D721Med (cell line): Measurements from ENCODE around the gene ZNRF3.

Source experiments
- DNase-seq: peaks from one replicate; pipeline ENCODE4 v3.0.0; 2011; ENCODE audit warnings: low spot score; ENCODE audit not compliant: insufficient read length
- FAIRE-seq: peaks from 2 replicates; lab custom pipeline; 2011; peaks lifted over from hg19 to GRCh38; lab: Jason Lieb, UNC
- TF ChIP-seq, protein P1 (sequence below): IDR thresholded peaks from 2 replicates; pipeline ENCODE4 v1.5.1; 2012; ENCODE audit warnings: mild to moderate bottlenecking, control low read depth; ENCODE audit not compliant: insufficient read depth; ENCODE audit errors: missing control alignments

The ZNRF3 gene

DNA sequence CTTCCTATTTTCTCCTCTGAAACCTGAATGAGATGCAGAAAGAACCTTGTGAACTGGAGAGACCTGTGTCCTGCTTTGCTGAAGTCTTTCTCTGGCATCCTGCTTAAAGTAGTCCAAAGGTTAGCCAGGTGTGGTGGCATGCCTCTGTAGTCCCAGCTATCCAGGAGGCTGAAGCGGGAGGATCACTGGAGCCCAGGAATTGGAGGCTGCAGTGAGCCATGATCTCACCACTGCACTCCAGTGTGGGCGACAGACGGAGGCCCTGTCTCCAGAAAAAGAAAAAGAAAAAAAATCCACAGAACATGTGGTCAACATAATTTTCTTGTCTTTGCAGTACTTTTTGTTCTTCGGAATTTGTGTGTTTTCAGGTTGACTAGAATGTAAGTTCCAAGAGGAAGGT lies 187.1 kb downstream of the ZNRF3 start:
- TF ChIP-seq, protein P1, sequence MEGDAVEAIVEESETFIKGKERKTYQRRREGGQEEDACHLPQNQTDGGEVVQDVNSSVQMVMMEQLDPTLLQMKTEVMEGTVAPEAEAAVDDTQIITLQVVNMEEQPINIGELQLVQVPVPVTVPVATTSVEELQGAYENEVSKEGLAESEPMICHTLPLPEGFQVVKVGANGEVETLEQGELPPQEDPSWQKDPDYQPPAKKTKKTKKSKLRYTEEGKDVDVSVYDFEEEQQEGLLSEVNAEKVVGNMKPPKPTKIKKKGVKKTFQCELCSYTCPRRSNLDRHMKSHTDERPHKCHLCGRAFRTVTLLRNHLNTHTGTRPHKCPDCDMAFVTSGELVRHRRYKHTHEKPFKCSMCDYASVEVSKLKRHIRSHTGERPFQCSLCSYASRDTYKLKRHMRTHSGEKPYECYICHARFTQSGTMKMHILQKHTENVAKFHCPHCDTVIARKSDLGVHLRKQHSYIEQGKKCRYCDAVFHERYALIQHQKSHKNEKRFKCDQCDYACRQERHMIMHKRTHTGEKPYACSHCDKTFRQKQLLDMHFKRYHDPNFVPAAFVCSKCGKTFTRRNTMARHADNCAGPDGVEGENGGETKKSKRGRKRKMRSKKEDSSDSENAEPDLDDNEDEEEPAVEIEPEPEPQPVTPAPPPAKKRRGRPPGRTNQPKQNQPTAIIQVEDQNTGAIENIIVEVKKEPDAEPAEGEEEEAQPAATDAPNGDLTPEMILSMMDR: no peak
- FAIRE-seq (no peak), DNase-seq (no peak)

- TF ChIP-seq, protein P1: no peak
- no peak for FAIRE-seq
- no peak for DNase-seq
Measured at GRCh38 chr22:29071261-29072045, 188.1 kb downstream of the ZNRF3 start.

- TF ChIP-seq, protein P1: no peak
- DNase-seq (peak; percentile 59), FAIRE-seq (no peak)
Measured at GRCh38 chr22:29072193-29072978, 189.0 kb downstream of the ZNRF3 start.

GRCh38 chr22:29072979-29073617 lies 189.7 kb downstream of the ZNRF3 start, which contains the start of gene KREMEN1:
KREMEN1 (plus strand) TSS chr22:29073035; CDS start chr22:29073131, 96 bp downstream.
- DNase-seq (no peak), FAIRE-seq (no peak)
- TF ChIP-seq, protein P1: no peak

DNA sequence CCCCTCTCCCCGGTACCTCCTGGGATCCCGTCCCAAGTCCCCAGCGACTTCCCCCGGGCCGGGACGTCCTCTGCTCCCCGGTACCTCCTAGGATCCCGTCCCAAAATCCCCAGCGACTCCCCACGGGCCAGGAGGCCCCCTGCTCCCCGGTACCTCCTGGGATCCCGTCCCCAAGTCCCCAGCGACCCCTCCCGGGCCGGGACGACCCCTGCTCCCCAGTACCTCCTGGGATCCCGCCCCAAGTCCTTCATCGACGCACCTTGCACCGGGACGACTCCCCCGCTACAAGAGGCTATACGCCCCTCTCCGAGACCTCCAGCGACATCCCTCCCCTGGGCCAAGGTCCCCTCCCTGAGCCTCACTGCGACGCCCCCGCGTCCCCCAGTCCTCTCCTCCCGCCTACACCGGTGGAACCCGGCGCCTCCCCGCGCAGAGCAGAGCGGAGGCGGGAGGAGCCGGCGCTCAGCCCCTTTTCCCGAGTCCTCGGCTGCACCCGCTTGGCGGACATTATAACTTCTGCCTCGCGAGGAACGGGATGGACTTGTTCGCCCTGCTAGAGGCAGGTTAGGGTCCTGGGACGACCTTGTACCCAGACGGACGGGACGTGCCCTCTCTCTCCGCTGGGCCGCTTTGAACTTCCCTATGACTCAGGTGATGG lies 190.4 kb downstream of the ZNRF3 start:
- DNase-seq (no peak), FAIRE-seq (no peak)
- TF ChIP-seq, protein P1: no peak

DNA sequence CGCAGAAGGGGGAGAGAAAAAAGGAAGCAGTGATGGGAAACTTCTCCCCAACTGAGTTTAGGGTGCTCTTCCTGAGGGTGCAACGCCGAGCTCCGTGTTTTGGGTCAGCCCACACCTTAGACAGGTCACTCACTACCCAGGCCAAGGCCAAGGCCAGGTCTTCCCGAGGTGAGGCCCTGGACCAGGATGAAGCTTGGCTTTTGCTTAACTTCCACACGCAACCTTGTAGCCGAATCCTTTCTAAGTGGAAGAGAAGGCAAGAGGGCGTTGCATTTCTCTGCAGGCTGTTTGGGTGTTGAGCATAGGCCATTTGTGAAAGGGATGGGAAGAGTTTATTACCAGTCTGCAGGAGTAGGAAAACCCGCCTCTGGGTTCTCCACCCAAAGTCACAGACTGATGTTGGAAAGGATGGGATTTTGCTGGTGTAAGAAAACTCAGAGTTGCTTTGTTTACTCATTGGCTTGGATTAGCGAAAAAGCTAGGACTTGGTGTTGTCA lies 191.0 kb downstream of the ZNRF3 start:
- DNase-seq: no peak
- no peak for FAIRE-seq
- TF ChIP-seq, protein P1: no peak
